Loucy (cell line): Measurements from ENCODE around the gene FGR.

Experiments
- H2AFZ ChIP-seq: fragments of 200-600 bp; sonication (generic); 2 replicates; pipeline ENCODE4 v1.6.0; 2016; ENCODE audit warnings: antibody characterized with exemption, mild to moderate bottlenecking, low read length, moderate library complexity
- H3F3A ChIP-seq: fragments of 200-600 bp; 2 replicates; pipeline ENCODE4 v1.6.0; 2016; ENCODE audit warnings: antibody characterized with exemption, low read depth, mild to moderate bottlenecking
- H3K27me3 ChIP-seq: fragments of 200-600 bp; sonication (generic); 2 replicates; pipeline ENCODE4 v1.6.1; 2014; ENCODE audit warnings: low read length, mild to moderate bottlenecking; ENCODE audit not compliant: insufficient read depth, poor library complexity, severe bottlenecking
- H3K36me3 ChIP-seq: fragments of 200-600 bp; sonication (generic); 2 replicates; pipeline ENCODE4 v1.6.1; 2016; ENCODE audit warnings: low read length; ENCODE audit not compliant: insufficient read depth
- H3K4me1 ChIP-seq: fragments of 200-600 bp; sonication (generic); 2 replicates; pipeline ENCODE4 v1.5.1; 2014; ENCODE audit warnings: low read length, mild to moderate bottlenecking; ENCODE audit not compliant: insufficient read depth, poor library complexity, severe bottlenecking
- H3K4me2 ChIP-seq: fragments of 200-600 bp; sonication (generic); 2 replicates; pipeline ENCODE4 v1.6.0; 2014; ENCODE audit warnings: antibody characterized with exemption, low read length, low read depth, mild to moderate bottlenecking; ENCODE audit not compliant: poor library complexity, severe bottlenecking
- H3K4me3 ChIP-seq: fragments of 200-600 bp; sonication (generic); 2 replicates; pipeline ENCODE4 v1.5.1; 2014; ENCODE audit warnings: low read length, mild to moderate bottlenecking, mixed read lengths; ENCODE audit not compliant: poor library complexity, severe bottlenecking
- H3K79me2 ChIP-seq: fragments of 200-600 bp; sonication (generic); 2 replicates; pipeline ENCODE4 v1.6.1; 2014; ENCODE audit warnings: low read length; ENCODE audit not compliant: insufficient read depth
- H3K9ac ChIP-seq: fragments of 200-600 bp; sonication (generic); 2 replicates; pipeline ENCODE4 v1.6.0; 2014; ENCODE audit warnings: mild to moderate bottlenecking, low read depth, low read length, moderate library complexity; ENCODE audit not compliant: poor library complexity, severe bottlenecking
- H3K9me2 ChIP-seq: fragments of 200-600 bp; sonication (generic); replicated peaks from 2 replicates; pipeline ENCODE4 v1.6.1; 2016; ENCODE audit warnings: low read depth, low read length, mixed read lengths
- H3K9me3 ChIP-seq: fragments of 200-600 bp; sonication (generic); 2 replicates; pipeline ENCODE4 v1.6.1; 2014; ENCODE audit warnings: mild to moderate bottlenecking, antibody characterized with exemption, low read length, low read depth; ENCODE audit not compliant: insufficient read depth
- H4K20me1 ChIP-seq: fragments of 200-600 bp; sonication (generic); 2 replicates; pipeline ENCODE4 v1.6.0; 2014; ENCODE audit warnings: antibody characterized with exemption, low read length, mild to moderate bottlenecking; ENCODE audit not compliant: insufficient read depth, poor library complexity, severe bottlenecking
- CTCF ChIP-seq: fragments of 200-600 bp; sonication (generic); conservative IDR thresholded peaks from 2 replicates; pipeline ENCODE4 v1.5.1; 2014; ENCODE audit warnings: mild to moderate bottlenecking, antibody characterized with exemption, low read length
- EZH2phosphoT487 ChIP-seq: fragments of 200-600 bp; IDR thresholded peaks from 2 replicates; pipeline ENCODE4 v1.6.1; 2018; ENCODE audit warnings: antibody characterized with exemption, mild to moderate bottlenecking, moderate library complexity, borderline replicate concordance

FGR gene

GRCh38 chr1:27574001-27574781 lies 60.8 kb downstream of the FGR start:
- H3K4me2 ChIP-seq = no peak overlapping the region
- H3K4me1 ChIP-seq = peaks cover 55% of the 10 kb centered on the region
- H3K27me3 ChIP-seq = no peaks in the 10 kb centered on the region
- TF ChIP-seq EZH2phosphoT487 = no peak
- TF ChIP-seq CTCF = no peak
- no peaks in the 10 kb centered on the region for H3K9me2 ChIP-seq
- H3K36me3 ChIP-seq = peaks cover 5% of the 10 kb centered on the region; the same call in 1 of the 2 replicates
- H3F3A ChIP-seq = no peaks in the 10 kb centered on the region
- peaks cover 94% of the 10 kb centered on the region for H3K79me2 ChIP-seq
- no peak overlapping the region for H3K9ac ChIP-seq
- no peaks in the 10 kb centered on the region for H3K9me3 ChIP-seq
- H3K4me3 ChIP-seq = no peak overlapping the region
- H2AFZ ChIP-seq = no peak overlapping the region
- peaks cover 88% of the 10 kb centered on the region for H4K20me1 ChIP-seq

DNA sequence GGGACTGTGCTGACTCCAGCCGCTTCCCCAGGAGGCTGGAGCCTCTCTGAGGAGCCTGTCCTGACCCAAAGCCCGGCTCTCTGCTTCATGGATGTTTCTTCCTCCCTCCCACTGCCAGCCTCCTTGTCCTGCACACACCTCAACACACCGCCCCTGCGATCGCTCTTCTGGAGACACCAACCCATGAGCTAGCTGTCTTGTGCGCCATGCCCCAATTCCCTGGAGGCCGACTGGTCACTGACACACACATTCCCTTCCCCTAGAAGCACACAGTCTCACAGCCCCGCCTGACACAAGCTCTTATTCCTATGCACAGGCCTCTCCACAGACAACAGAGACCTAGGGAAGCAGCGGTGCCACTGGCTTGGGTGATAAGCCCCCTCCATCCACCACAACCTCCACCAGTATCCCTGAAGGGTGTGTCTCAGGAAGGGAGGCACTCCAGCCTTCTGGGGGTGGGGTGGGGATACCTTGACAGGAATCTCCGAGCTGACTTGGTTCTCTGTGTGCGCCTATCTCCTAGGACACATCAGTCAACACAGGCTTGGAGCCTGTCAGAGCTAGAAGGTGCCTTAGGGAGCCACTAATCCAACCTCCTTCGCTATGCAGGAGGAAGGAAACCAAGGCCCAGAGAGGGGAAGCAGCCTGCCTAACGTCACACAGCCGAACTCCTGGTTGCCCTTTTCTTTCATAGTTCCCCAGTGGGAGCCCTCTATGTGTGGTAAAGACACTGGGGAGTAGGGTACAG lies 62.1 kb downstream of the FGR start:
- Histone ChIP-seq H2AFZ (no peak overlapping the region), H3K9me3 (no peaks in the 10 kb centered on the region), H3K9me2 (no peaks in the 10 kb centered on the region), H3K36me3 (peaks cover 5% of the 10 kb centered on the region; the same call in 1 of the 2 replicates), H3K27me3 (no peaks in the 10 kb centered on the region), H3K9ac (peak overlapping the region; percentile 15), H3F3A (no peaks in the 10 kb centered on the region), H3K4me2 (peak overlapping the region; percentile 25), H3K4me1 (peaks cover 54% of the 10 kb centered on the region), H4K20me1 (peaks cover 88% of the 10 kb centered on the region), H3K79me2 (peaks cover 96% of the 10 kb centered on the region), H3K4me3 (no peak overlapping the region)
- TF ChIP-seq CTCF (no peak), EZH2phosphoT487 (no peak)

- Histone ChIP-seq H3K27me3 (no peaks in the 10 kb centered on the region), H3K4me3 (no peak overlapping the region), H3K9me2 (no peaks in the 10 kb centered on the region), H3F3A (no peaks in the 10 kb centered on the region), H2AFZ (no peak overlapping the region), H3K4me1 (peaks cover 48% of the 10 kb centered on the region), H3K36me3 (peaks cover 5% of the 10 kb centered on the region; the same call in 1 of the 2 replicates), H3K4me2 (peak overlapping the region; percentile 25), H3K9me3 (no peaks in the 10 kb centered on the region), H4K20me1 (peaks cover 82% of the 10 kb centered on the region), H3K9ac (no peak overlapping the region), H3K79me2 (peaks cover 96% of the 10 kb centered on the region)
- TF ChIP-seq EZH2phosphoT487 (no peak), CTCF (no peak)
Measured at GRCh38 chr1:27572019-27572678, 62.8 kb downstream of the FGR start.
